Stimulated activated CD4-positive, alpha-beta T cell treated with anti-CD3 and anti-CD28 coated beads, Interleukin-2, amount 100 ng/mL, for 4 hours (primary cell): ENCODE measurements around the gene COQ4.
"Not testable (repeated sequence)": the region's sequence is repeated elsewhere in the genome, so short reads cannot be mapped to it uniquely, and the experiment has no call there.

Source experiments
- DNase-seq: peaks from one replicate; pipeline ENCODE4 v3.0.0-alpha.2; 2020; ENCODE audit warnings: low read depth

The COQ4 gene

DNA sequence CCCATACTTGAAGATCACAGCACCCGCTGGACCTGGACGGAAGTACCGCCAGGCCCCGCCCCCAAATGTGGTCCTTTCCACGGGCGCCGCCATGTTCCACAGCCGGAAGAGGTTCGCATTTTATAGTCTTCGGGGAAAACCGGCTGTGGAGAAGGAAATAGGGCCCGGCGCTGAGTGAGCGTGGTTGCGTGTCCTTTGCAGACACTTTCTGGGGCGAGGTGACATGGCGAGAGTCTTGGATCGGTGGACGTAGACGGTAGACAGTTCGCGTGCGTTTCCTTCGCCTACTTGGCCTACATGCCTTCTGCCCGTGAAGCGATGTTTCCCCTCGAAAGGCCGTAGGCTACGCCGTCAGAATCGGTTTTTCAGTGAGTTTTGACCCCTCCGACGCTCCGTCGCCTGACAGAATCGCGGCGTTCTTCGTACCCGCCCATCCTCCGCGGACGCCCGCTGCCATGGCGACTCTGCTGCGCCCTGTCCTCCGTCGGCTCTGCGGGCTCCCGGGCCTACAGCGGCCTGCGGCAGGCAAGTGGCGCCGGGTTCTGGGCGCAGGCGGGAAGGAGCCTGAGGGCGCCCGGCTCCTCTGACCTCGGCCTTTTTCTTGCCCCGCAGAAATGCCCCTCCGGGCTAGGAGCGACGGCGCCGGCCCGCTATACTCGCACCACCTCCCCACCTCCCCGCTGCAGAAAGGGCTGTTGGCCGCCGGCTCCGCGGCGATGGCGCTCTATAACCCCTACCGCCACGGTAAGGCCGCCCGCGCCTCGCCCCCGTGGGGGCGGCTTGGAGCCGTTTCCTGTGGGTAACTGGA is at the start of gene COQ4, which contains the start of gene TRUB2:
TSS of gene COQ4 (plus strand) at position 436 of the 808 bp plus-strand sequence. CDS start at position 456, 20 bp downstream.
TSS of gene TRUB2 (minus strand) at position 44 of the 808 bp plus-strand sequence. CDS start at position 5, 39 bp downstream.
- peak; percentile 90 for DNase-seq

DNA sequence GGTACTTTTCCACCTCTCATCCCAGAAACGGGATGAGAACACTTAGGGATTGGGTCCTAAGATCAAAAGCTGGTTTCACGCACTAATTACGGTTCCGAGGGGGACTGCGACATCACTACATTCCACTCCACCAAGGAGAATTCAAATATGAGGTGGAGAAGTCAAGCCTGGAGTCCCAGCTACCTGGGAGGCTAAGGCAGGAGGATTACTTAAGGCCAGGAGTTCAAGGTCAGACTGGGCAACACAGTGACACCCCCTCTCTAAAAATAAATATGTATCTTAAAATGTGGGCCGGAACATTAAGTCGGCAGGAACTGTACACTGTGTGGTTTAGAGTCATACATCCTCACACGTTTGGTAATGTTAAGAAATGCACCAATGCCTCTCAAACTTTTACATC is 48.4 kb upstream of the COQ4 start:
- no peak for DNase-seq

DNA sequence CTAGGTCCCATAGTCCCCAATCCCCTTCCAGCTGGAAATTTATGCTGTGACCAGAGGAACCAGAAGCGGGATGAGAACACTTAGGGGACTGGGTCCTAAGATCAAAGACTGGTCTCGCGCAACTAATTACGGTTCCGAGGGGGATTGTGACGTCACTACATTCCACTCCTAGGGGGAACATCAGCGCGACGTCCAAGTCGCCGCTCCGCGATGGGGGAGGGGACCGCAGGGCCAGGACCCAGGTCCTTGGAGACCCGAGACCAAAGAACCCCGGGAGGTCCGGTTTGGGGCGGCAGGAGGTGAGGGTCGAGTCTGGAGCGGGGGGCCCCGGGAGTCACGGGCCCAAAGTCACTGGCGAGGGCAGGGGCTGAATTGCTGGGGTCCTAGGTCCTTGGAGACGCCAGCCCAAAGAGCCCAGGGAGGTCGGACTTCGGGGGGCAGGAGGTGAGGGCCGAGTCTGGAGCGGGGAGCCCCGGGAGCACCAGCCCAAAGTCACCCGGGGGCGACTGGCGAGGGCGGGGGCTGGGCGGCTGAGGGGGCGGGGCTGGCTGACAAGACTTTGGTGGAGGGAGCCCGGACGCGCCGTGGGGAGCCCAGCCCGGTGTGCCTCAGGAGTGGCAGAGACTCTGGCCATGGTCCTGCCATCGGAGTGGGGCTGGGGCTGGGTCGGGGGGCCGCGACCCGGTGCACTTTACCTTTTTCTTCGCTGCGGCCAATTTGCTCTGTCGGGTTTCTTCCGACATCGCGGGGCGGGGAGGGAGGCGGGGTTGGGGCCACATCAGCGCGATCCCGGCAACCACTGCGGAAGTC is 47.2 kb upstream of the COQ4 start, which contains the start of gene GOLGA2:
TSS of gene GOLGA2 (minus strand) at position 810 of the 810 bp plus-strand sequence. CDS start at position 779, 31 bp downstream.
- DNase-seq, result no peak

DNA sequence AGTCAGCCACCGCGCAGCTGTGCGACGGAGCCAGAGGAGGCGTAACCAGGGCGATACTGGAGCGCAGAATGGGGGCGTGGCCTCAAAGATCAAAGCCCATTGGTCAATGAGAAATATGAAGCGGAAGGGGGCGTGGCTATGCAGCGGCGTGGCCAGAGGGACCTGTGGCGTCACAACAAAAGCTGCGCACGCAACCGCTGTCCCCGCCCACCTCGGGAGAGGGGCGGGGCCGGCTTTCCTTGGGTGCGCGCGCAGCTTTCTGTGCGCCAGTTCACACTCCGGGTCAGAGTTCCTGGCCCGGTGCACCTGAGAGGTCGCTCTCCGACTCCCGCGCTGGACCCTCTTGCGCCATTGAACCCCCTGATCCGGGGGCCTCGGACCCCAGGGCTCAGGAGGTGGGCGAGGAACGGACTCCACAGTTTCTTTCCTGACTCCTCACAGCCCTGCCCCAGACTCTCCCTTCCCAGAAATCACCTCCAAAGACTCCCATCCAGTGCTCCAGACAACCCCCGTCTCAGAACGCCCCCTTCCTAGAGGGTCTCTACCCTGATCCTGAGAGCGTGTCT is 46.5 kb upstream of the COQ4 start, which contains the start of gene SWI5:
TSS of gene SWI5 (plus strand) at position 269 of the 566 bp plus-strand sequence.
- DNase-seq, result peak; percentile 100

DNA sequence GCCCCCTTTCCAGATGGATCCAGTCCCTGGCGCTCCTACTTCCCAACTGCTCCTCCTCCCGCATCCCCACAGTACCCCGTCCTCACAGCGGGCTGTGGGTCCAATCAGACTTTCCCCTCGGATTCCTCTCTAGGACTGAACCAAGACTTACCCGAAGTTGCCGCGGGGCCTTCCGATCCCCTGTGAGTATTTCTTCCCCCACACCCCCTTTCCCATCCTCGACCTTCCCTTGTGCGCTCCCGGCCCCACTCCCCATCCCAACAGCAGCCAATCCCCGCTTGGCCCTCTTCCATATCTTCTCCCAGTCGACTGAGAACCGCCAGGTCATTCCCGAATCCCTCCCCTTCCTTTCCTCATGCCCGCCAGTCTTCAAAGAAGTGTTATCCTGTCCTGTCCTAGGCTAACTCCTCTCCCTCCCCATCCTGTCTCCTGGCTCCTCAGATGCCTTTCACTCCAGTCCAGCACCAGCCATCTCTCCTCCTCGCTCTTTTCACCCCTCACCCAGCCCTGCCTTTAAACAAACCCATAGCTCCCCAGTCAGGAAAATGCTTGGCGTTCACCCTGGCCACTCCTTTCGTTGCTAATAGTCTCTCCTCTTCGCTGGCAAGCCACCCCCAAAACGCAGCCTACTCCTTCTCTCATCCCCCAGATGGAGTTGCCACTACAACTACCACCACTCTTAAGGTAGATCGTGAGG is 45.9 kb upstream of the COQ4 start:
- DNase-seq, result no peak

DNA sequence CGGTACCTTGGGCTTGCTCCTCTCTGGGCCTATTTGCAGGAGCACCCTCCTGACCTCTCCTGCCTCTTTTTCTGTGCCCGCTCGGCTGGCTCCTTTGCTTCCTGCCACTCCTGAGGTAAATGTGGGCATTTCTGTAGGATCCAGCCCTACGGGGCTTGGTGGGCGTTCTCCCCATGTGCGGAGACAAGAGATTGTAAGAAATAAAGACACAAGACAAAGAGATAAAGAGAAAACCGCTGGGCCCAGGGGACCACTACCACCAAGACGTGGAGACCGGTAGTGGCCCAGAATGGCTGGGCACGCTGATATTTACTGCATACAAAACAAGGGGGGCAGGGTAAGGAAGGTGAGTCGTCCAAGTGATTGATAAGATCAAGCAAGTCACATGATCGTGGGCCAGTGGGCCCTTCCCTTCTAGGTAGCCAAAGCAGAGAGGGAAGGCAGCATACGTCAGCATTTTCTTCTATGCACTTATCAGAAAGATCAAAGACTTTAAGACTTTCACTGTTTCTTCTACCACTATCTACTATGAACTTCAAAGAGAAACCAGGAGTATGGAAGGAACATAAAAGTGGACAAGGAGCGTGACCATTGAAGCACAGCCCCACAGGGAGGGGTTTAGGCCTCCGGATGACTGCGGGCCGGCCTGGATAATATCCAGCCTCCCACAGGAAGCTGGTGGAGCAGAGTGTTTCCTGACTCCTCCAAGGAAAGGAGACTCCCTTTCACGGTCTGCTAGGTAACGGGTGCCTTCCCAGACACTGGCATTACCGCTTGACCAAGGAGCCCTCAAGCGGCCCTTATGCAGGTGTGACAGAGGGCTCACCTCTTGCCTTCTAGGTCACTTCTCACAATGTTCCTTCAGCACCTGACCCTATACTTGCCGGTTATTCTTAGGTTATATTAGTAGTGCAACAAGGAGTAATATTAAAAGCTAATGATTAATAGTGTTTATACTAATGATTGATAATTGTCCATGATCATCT is 43.3 kb upstream of the COQ4 start:
- not testable (repeated sequence) for DNase-seq

DNA sequence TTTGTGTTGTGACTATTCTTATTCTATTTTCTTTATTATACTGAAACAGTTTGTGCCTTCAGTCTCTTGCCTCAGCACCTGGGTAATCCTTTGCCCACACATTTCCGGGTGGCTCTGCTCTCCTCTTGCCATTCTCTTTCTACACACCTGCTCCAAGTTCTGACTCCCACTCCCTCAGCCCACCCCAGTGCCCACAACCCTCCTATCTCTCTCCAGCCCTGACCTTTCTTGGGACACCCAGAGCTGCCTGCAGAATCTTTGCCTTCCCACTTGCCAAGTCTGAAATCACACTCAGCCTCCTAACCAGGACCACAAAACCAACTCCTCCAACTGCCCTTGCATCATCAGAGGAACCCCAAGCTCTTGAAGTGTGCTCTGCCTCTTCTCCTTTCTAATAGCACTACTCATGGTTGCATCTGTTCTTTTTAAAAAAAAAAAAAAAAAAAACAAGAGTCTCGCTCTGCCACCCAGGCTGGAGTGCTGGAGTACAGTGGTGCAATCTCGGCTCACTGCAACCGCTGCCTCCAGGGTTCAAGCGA is 42.5 kb upstream of the COQ4 start:
- no peak for DNase-seq

DNA sequence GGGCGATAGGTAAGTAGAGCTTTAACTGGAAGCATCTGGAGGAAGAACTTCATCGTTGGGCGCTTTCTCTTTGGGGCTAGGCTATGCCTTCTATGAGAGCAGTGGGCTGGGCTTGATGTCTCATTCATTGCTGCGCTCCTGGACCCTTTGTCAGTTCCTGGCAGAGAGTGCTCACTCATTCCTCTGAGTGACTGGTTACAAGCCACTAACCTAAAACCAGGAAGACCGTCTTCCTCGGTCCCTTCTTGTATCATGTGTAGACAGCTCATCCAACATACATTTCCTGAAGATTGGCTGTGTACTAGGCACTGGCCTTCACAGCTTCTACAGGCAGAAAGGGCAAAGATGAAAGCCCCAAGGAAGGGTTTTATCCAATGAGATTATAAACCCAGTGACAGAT is 40.1 kb upstream of the COQ4 start:
- DNase-seq, result no peak

DNA sequence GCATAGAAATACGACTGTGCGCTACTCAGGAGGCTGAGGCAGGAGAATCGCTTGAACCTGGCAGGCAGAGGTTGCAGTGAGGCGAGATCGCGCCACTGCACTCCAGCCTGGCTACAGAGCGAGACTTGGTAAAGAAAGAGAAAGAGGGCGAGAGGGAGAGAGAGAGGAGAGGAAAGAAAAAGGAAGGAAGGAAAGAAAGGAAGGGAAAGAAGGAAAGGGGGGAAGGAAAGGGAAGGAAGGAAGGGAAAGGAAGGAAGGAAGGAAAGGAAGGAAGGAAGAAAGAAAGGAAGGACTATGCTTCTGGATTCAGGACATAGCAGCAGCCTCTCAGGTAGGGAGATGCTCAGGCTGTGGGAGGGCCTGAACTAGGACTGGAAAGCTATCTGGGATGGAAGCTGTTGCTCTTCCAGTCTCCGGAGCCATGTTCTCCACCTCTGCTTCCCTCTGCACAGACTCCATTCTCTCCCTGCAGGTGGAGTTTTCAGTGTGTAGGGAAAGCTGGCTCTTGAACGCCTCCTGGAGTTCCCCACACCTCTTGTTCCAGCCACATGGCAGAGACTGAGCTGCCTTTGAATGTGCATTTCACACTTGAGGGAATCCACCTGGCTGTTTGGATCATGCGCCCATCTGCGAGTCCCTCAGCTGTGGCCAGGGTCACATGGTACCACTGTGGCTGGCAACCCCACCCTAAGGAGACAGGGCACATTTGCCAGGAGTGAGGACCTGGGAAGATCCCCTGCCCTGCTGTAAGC is 37.4 kb upstream of the COQ4 start:
- DNase-seq, result no peak

DNA sequence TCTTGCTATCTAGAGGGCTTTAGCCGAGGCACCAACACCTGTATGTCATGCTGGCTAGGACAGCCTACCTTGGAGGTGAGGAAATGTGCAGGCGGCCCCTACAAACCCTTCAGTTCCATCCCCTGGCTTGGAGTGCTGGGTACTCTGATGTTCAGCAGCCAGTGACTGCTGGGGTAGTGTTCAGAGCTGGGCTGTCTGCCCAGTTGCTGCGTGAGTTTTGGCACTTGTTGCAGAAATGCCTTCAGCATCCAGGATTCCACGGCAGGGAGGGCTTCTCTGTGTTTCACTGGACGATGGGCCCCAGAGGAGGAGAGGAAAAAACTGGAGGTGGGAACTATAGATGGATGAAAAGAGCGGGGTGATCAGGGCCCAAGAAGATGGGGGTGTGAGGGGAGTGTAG is 36.2 kb upstream of the COQ4 start:
- no peak for DNase-seq

DNA sequence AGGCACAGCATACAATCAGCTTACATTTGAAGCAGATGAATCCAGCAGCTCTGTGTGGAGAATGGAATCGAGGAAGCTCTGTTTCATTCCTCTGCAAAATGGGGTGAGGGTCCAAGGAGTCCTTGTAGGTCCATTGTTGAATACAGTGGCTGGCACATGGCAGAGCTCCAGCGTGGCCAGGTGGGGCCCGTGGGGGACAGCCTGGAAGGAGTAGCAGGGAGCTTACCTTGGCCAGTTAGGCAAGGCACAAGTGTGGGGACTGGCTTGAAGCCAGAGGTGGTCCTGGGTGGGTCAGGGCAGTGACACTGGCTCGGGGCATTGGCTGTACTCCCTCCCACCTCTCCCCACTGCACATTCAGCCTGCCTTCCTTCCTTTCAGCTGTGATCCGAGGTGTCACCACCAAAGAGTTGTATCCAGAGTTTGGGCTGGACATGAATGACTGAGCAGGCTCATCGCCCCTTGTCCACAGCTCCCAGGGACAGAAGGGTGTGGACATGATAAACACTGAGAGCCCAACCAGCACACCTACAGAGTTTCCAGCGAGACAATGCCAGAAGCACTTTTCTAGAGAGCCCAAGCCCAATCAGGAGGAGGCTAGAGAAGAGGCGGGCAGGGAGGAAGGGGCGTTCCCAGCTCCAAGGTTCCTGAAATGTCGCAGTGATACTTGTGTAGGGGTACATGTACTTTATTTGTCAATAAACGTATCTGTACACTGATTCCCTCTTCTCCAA is 34.2 kb upstream of the COQ4 start:
- no peak for DNase-seq

DNA sequence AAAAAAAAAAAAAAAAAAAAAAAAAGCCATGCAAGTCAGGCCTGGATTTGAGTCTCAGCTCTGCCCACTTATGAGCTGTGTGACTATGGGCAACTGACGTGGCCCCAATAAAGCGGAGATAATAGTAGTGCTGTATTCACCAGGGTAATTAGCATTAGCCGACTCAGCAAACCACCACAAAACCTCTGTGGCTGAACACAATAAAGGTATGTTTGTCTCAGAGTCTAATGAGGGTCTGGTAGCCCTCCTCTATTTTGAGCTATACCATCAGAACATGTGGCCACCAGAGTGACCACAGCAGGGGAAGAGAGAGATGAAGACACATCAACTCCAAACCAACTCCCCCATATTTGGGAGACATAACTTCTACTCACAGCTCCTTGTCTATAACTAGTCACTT is 30.6 kb upstream of the COQ4 start:
- DNase-seq, result no peak

DNA sequence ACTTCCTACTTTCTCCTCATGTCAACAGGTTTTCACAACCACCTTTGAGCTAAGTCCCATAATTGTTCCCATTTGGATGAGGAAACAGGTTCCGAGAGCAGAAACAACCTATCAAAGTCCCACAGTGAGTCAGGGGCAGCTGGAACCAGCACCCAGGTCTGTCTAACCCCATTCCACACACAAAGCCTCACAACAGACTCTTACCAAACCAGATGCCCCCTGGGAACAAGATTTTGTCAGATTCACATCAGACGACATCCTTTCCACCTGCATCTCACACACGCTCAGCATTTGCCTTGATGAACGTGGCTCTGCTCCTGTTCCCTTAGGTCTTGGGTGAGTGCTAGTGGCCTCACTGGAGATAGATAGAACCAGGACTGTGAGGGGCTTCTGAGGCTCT is 29.5 kb upstream of the COQ4 start:
- no peak for DNase-seq

DNA sequence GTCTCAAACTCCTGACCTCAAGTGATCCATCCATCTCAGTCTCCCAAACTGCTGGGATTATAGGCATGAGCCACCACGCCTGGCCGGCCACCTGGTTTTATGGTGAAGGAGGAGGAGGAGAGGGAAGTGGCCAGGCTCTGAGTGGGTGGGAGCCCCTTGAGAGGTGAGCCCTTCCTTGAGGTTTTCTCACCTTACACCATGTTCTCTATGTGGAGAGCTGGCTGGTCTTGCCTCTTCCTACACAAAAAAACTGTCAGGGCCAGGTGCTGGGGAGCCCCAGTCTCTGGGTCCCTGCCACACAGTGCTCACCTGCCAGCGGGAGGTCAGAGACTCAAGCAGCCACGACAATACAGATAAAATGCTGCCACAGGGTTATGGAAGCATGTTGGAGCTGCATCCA is 28.5 kb upstream of the COQ4 start:
- DNase-seq, result no peak

DNA sequence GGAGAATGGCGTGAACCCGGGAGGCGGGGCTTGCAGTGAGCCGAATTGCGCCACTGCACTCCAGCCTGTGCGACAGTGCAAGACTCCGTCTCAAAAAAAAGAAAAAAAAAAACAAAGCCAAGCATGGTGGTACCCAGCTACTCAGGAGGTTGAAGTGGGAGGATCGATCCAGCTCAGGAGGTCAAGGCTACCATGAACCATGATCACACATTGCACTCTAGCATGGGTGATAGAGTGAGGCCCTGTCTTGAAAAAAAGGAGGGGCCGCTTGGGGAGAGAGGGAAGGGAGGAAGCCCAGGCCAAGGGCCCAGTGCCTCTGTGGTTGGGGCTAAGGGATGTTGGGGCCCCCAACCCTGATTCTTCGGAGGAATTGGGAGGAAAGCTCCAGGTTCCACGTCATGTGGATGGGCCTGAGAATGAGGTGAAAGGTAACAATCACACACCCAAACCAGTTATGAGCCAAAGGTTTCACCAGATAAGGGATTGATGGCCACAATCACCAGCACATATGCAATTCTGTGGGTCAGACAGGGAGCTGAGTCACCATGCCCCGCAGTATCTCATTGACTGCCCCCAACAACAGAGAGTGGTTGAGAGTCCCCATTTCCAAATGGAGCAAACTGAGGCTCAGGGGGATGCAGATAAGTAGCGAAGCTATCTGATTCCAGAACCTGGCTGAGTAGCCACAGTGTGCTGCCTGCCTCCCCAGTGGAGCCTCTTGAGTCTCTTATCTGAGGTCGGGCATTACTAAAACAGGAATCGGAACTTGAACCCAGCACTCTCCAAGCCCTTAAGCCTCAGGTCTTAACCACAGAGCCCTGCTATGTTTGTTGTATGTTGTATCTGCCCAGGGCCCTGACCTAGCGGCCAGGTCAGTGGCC is 26.1 kb upstream of the COQ4 start:
- no peak for DNase-seq

DNA sequence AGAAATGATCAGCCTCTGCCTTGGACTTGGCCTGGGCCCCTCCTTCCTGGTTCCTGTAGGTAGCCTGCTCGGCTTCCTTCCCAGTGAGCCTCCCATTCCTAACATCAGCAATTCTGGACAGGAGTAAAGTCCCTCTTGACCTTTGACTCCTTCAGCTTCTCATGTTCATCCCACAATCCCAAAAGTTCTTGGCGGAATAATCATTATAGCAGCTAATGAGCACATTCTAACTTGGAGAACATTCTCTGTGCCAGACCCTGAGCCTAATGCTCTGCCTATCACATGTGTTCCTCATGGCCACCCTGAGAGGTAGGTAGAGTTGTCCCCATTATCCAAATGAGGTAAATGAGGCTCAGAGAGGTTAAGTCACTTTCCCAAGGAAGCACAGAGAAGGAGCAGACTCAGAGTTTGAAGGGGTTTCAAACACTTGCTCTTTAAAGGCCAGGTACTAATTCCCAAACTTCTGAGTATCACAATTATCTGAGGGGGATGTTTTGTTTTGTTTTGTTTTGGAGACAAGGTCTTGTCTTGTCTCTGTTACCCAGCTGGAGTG is 25.3 kb upstream of the COQ4 start:
- DNase-seq, result no peak
